ENCODE data around the gene ZSWIM3.

ZSWIM3 gene

GRCh38 chr20:45912344-45912682 is 54.9 kb downstream of the ZSWIM3 start:
- WGBS, 2 experiments (ENCODE audit: insufficient coverage in 2 of 2) = 33 to 36% methylated on average over 2 to 4 of the region's 4 CpGs
- H3K27ac ChIP-seq (ENCODE audit: low read depth, low read length, severe bottlenecking) = peak overlapping the region; percentile 90
- H3K4me1 ChIP-seq (ENCODE audit: control insufficient read depth, insufficient read depth, low read length, poor library complexity, severe bottlenecking) = no peaks in the 10 kb centered on the region
- no peaks in the 10 kb centered on the region for H3K9me3 ChIP-seq (ENCODE audit: control insufficient read depth, low read length)
- H3K36me3 ChIP-seq (ENCODE audit: control insufficient read depth, insufficient read depth, low read length) = peaks cover 27% of the 10 kb centered on the region
- peak overlapping the region; percentile 54 for H3K4me3 ChIP-seq (ENCODE audit: extremely low read depth, insufficient read depth, low read length, poor library complexity, severe bottlenecking)

GRCh38 chr20:45913116-45913515 is 55.7 kb downstream of the ZSWIM3 start:
- H3K27ac ChIP-seq (ENCODE audit: low read depth, low read length, severe bottlenecking) = no peak overlapping the region
- WGBS, 2 experiments (ENCODE audit: insufficient coverage in 2 of 2) = 86 to 100% methylated on average over 1 to 3 of the region's 5 CpGs

GRCh38 chr20:45917790-45918141 is 60.4 kb downstream of the ZSWIM3 start:
- Histone ChIP-seq H3K9me3 (ENCODE audit: control insufficient read depth, low read length) (no peaks in the 10 kb centered on the region), H3K36me3 (ENCODE audit: control insufficient read depth, insufficient read depth, low read length) (no peaks in the 10 kb centered on the region), H3K27ac (ENCODE audit: low read depth, low read length, severe bottlenecking) (no peak overlapping the region), H3K4me1 (ENCODE audit: control insufficient read depth, insufficient read depth, low read length, poor library complexity, severe bottlenecking) (peaks cover 5% of the 10 kb centered on the region), H3K4me3 (ENCODE audit: extremely low read depth, insufficient read depth, low read length, poor library complexity, severe bottlenecking) (no peak overlapping the region)
- WGBS, 2 experiments (ENCODE audit: insufficient coverage in 2 of 2) = 90 to 100% methylated on average over 1 to 4 of the region's 5 CpGs

More at GRCh38 chr20:45913116-45913515, 55.7 kb downstream of the ZSWIM3 start:
- Histone ChIP-seq H3K36me3 (ENCODE audit: control insufficient read depth, insufficient read depth, low read length) (peaks cover 19% of the 10 kb centered on the region), H3K4me1 (ENCODE audit: control insufficient read depth, insufficient read depth, low read length, poor library complexity, severe bottlenecking) (no peaks in the 10 kb centered on the region), H3K9me3 (ENCODE audit: control insufficient read depth, low read length) (no peaks in the 10 kb centered on the region), H3K4me3 (ENCODE audit: extremely low read depth, insufficient read depth, low read length, poor library complexity, severe bottlenecking) (no peak overlapping the region)

GRCh38 chr20:45918182-45918737 is 60.8 kb downstream of the ZSWIM3 start:
- H3K4me3 ChIP-seq (ENCODE audit: extremely low read depth, insufficient read depth, low read length, poor library complexity, severe bottlenecking) = no peak overlapping the region
- H3K9me3 ChIP-seq (ENCODE audit: control insufficient read depth, low read length) = no peaks in the 10 kb centered on the region
- H3K4me1 ChIP-seq (ENCODE audit: control insufficient read depth, insufficient read depth, low read length, poor library complexity, severe bottlenecking) = peaks cover 5% of the 10 kb centered on the region
- H3K27ac ChIP-seq (ENCODE audit: low read depth, low read length, severe bottlenecking) = no peak overlapping the region
- WGBS, 2 experiments (ENCODE audit: insufficient coverage in 2 of 2) = 89 to 94% methylated on average over 4 to 5 of the region's 5 CpGs
- no peaks in the 10 kb centered on the region for H3K36me3 ChIP-seq (ENCODE audit: control insufficient read depth, insufficient read depth, low read length)

GRCh38 chr20:45918779-45919537 is 61.5 kb downstream of the ZSWIM3 start:
- Histone ChIP-seq H3K27ac (ENCODE audit: low read depth, low read length, severe bottlenecking) (no peak overlapping the region), H3K4me3 (ENCODE audit: extremely low read depth, insufficient read depth, low read length, poor library complexity, severe bottlenecking) (no peak overlapping the region), H3K9me3 (ENCODE audit: control insufficient read depth, low read length) (no peaks in the 10 kb centered on the region), H3K4me1 (ENCODE audit: control insufficient read depth, insufficient read depth, low read length, poor library complexity, severe bottlenecking) (peaks cover 5% of the 10 kb centered on the region), H3K36me3 (ENCODE audit: control insufficient read depth, insufficient read depth, low read length) (no peaks in the 10 kb centered on the region)
- 89 to 97% methylated on average over 9 to 10 of the region's 12 CpGs for WGBS, 2 experiments (ENCODE audit: insufficient coverage in 2 of 2)

GRCh38 chr20:45919542-45920399 is 62.4 kb downstream of the ZSWIM3 start:
- H3K4me3 ChIP-seq (ENCODE audit: extremely low read depth, insufficient read depth, low read length, poor library complexity, severe bottlenecking) = no peak overlapping the region
- no peaks in the 10 kb centered on the region for H3K9me3 ChIP-seq (ENCODE audit: control insufficient read depth, low read length)
- no peaks in the 10 kb centered on the region for H3K36me3 ChIP-seq (ENCODE audit: control insufficient read depth, insufficient read depth, low read length)
- peaks cover 5% of the 10 kb centered on the region for H3K4me1 ChIP-seq (ENCODE audit: control insufficient read depth, insufficient read depth, low read length, poor library complexity, severe bottlenecking)
- H3K27ac ChIP-seq (ENCODE audit: low read depth, low read length, severe bottlenecking) = no peak overlapping the region
- 80 to 81% methylated on average over 9 to 10 of the region's 11 CpGs for WGBS, 2 experiments (ENCODE audit: insufficient coverage in 2 of 2)

GRCh38 chr20:45920462-45921336 is 63.3 kb downstream of the ZSWIM3 start:
- Histone ChIP-seq H3K27ac (ENCODE audit: low read depth, low read length, severe bottlenecking) (no peak overlapping the region), H3K36me3 (ENCODE audit: control insufficient read depth, insufficient read depth, low read length) (no peaks in the 10 kb centered on the region), H3K9me3 (ENCODE audit: control insufficient read depth, low read length) (no peaks in the 10 kb centered on the region), H3K4me1 (ENCODE audit: control insufficient read depth, insufficient read depth, low read length, poor library complexity, severe bottlenecking) (peaks cover 5% of the 10 kb centered on the region), H3K4me3 (ENCODE audit: extremely low read depth, insufficient read depth, low read length, poor library complexity, severe bottlenecking) (no peak overlapping the region)
- WGBS, 2 experiments (ENCODE audit: insufficient coverage in 2 of 2) = 86 to 93% methylated on average over 5 to 7 of the region's 9 CpGs

GRCh38 chr20:45921337-45922189 is 64.1 kb downstream of the ZSWIM3 start:
- Histone ChIP-seq H3K27ac (ENCODE audit: low read depth, low read length, severe bottlenecking) (no peak overlapping the region), H3K36me3 (ENCODE audit: control insufficient read depth, insufficient read depth, low read length) (no peaks in the 10 kb centered on the region), H3K4me1 (ENCODE audit: control insufficient read depth, insufficient read depth, low read length, poor library complexity, severe bottlenecking) (peaks cover 8% of the 10 kb centered on the region), H3K9me3 (ENCODE audit: control insufficient read depth, low read length) (no peaks in the 10 kb centered on the region), H3K4me3 (ENCODE audit: extremely low read depth, insufficient read depth, low read length, poor library complexity, severe bottlenecking) (no peak overlapping the region)
- 81 to 90% methylated on average over 9 to 10 of the region's 11 CpGs for WGBS, 2 experiments (ENCODE audit: insufficient coverage in 2 of 2)

- Histone ChIP-seq H3K27ac (ENCODE audit: low read depth, low read length, severe bottlenecking) (peak overlapping the region; percentile 42), H3K36me3 (ENCODE audit: control insufficient read depth, insufficient read depth, low read length) (no peaks in the 10 kb centered on the region), H3K4me3 (ENCODE audit: extremely low read depth, insufficient read depth, low read length, poor library complexity, severe bottlenecking) (no peak overlapping the region), H3K4me1 (ENCODE audit: control insufficient read depth, insufficient read depth, low read length, poor library complexity, severe bottlenecking) (peaks cover 7% of the 10 kb centered on the region), H3K9me3 (ENCODE audit: control insufficient read depth, low read length) (no peaks in the 10 kb centered on the region)
- 91 to 96% methylated on average over 16 to 17 of the region's 21 CpGs for WGBS, 2 experiments (ENCODE audit: insufficient coverage in 2 of 2)
Observed at GRCh38 chr20:45924391-45925261, 67.2 kb downstream of the ZSWIM3 start.

Data from mesodermal cell (in vitro differentiated cells).